ENCODE results near the gene MXI1.

MXI1 gene

GRCh38 chr10:110258542-110258941 lies 51.1 kb downstream of the MXI1 start:
- no peak for DNase-seq
- Histone ChIP-seq H3K4me3 (ENCODE audit: low read depth, low read length) (no peak overlapping the region), H3K27me3 (ENCODE audit: insufficient read depth, low read depth, severe bottlenecking) (no peaks in the 10 kb centered on the region), H3K36me3 (no peaks in the 10 kb centered on the region; the same call in 1 of the 2 replicates), H3K27ac (no peak overlapping the region), H3K9me3 (ENCODE audit: severe bottlenecking) (no peaks in the 10 kb centered on the region)
- TF ChIP-seq CTCF (IDR thresholded peaks at IDR 0.05; ENCODE audit: low read depth, low read length) = no peak

- H3K4me3 ChIP-seq (ENCODE audit: low read depth, low read length) = no peak overlapping the region
- DNase-seq = no peak
- H3K27ac ChIP-seq = no peak overlapping the region
- H3K36me3 ChIP-seq = no peaks in the 10 kb centered on the region; the same call in 1 of the 2 replicates
- no peak for TF ChIP-seq CTCF (IDR thresholded peaks at IDR 0.05; ENCODE audit: low read depth, low read length)
- no peaks in the 10 kb centered on the region for H3K27me3 ChIP-seq (ENCODE audit: insufficient read depth, low read depth, severe bottlenecking)
- no peaks in the 10 kb centered on the region for H3K9me3 ChIP-seq (ENCODE audit: severe bottlenecking)
These were observed 51.9 kb downstream of the MXI1 start for GRCh38 chr10:110259317-110259716.

DNA sequence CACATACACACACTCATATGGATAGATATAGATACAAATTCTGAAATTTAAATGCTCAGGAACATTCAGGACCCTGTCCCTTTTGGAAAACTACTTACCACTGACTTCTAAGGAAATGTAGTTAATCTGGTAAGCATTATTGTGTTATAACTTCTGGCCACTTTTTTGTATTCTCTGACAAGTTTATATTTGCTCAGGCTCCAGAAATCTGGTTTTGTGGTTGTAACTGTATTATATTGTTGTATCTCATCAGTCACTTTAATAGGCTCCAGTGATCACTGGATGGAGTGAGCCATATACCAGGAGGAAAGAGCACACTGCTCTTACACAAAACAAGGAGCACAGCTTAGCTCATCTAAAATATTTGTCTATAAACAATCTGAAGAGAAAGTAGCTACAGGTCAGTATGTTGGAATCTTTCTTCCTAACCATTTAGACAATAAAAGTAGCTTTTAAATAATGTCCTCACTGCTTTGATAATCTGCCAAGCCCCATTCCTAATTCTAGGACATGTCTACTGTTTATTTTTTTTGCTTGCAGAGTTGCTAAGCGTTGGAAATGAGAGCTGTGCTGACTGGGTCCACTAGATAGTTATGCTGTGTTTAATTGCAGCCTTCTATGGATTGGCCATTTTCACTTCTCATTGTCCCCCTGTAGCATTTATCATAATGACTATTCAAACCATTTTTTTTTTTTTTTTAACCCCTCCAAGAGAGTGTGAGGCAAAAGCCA lies 53.5 kb downstream of the MXI1 start:
- no peak for TF ChIP-seq CTCF (IDR thresholded peaks at IDR 0.05; ENCODE audit: low read depth, low read length)
- no peaks in the 10 kb centered on the region for H3K9me3 ChIP-seq (ENCODE audit: severe bottlenecking)
- DNase-seq = no peak
- H3K4me3 ChIP-seq (ENCODE audit: low read depth, low read length) = no peak overlapping the region
- no peak overlapping the region for H3K27ac ChIP-seq
- no peaks in the 10 kb centered on the region for H3K27me3 ChIP-seq (ENCODE audit: insufficient read depth, low read depth, severe bottlenecking)
- H3K36me3 ChIP-seq = no peaks in the 10 kb centered on the region

GRCh38 chr10:110263164-110263563 lies 55.8 kb downstream of the MXI1 start:
- H3K4me3 ChIP-seq (ENCODE audit: low read depth, low read length) = no peak overlapping the region
- no peaks in the 10 kb centered on the region for H3K9me3 ChIP-seq (ENCODE audit: severe bottlenecking)
- no peak for TF ChIP-seq CTCF (IDR thresholded peaks at IDR 0.05; ENCODE audit: low read depth, low read length)
- no peak for DNase-seq
- no peak overlapping the region for H3K27ac ChIP-seq
- H3K36me3 ChIP-seq = no peaks in the 10 kb centered on the region
- no peaks in the 10 kb centered on the region for H3K27me3 ChIP-seq (ENCODE audit: insufficient read depth, low read depth, severe bottlenecking)

GRCh38 chr10:110265573-110266193 lies 58.3 kb downstream of the MXI1 start:
- H3K36me3 ChIP-seq = no peaks in the 10 kb centered on the region
- peak; percentile 7 for DNase-seq
- no peak for TF ChIP-seq CTCF (IDR thresholded peaks at IDR 0.05; ENCODE audit: low read depth, low read length)
- no peak overlapping the region for H3K4me3 ChIP-seq (ENCODE audit: low read depth, low read length)
- H3K27me3 ChIP-seq (ENCODE audit: insufficient read depth, low read depth, severe bottlenecking) = no peaks in the 10 kb centered on the region
- H3K9me3 ChIP-seq (ENCODE audit: severe bottlenecking) = no peaks in the 10 kb centered on the region
- H3K27ac ChIP-seq = no peak overlapping the region

Data from WERI-Rb-1 (cell line).